Measurements from ENCODE around the gene SYNE2.

DNA sequence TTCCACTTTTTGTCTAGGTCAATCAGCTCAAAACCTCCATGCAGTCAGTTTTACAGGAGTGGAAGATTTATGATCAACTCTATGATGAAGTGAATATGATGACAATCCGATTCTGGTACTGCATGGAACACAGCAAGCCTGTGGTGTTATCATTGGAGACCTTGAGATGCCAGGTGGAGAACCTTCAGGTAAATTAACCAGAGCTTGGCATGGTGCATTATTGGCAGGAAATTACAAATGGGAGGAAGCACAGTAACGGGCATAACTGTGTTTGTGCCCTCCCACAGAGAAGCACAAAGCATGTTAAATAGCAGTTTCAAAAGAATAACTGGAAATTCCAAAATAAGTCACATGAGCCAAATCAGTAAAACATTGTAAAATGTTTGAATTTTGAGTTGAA is 305.8 kb downstream of the SYNE2 start:
- TF ChIP-seq TARDBP (IDR thresholded peaks at IDR 0.05; ENCODE audit: borderline replicate concordance), result no peak
- TF ChIP-seq CHD4 (IDR thresholded peaks at IDR 0.05), result no peak
